Measurements from ENCODE around the gene GAPT. TPM values are rescaled to one million over a fixed set of nuclear protein-coding genes. Genes with fewer than 3 reads are reported as not detected.

GAPT gene
- polyA plus RNA-seq, 1 of the 3 experiments (the other 2 are of a cell fraction) = not detected

DNA sequence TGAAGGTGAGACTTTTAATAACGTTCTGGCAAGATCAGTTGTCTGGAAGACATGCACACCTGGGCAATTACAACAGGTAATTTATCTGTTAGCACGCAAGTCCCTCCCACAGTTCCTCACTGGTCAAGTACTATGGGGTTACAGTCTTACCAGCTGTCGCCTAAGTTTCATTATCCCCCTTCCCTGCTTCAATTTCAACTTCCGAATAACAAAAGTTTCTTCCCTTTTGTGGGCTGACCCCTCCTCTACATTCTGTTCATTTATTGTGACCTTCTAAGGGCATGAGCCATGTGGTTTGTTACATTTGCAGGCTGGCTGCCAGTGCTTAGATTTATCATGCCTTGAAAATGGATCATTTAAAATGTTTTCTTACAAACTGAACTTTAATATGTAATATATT, 16.5 kb downstream of the GAPT start:
- no peaks in the 10 kb centered on the region for H3K79me2 ChIP-seq (ENCODE audit: insufficient read depth)

More for the DNA sequence above, 16.5 kb downstream of the GAPT start:
- no peak for DNase-seq
- CTCF ChIA-PET = interaction anchor here (0.6 to 1.4 kb wide), 2 partner anchors 9 to 40 kb away, joined by 3 to 11 read pairs; no protein-coding TSS in a partner anchor
- H2AFZ ChIP-seq (ENCODE audit: low read depth) = no peak overlapping the region
- no peaks in the 10 kb centered on the region for H3K9me3 ChIP-seq
- H4K20me1 ChIP-seq (ENCODE audit: insufficient read depth) = no peaks in the 10 kb centered on the region
- H3F3A ChIP-seq (replicated peaks; ENCODE audit: insufficient read depth) = no peaks in the 10 kb centered on the region
- no peaks in the 10 kb centered on the region for H3K9me2 ChIP-seq
- H3K4me1 ChIP-seq (ENCODE audit: control insufficient read depth in 1 of 2, insufficient read depth in 2 of 2, low read depth in 1 of 2, low read length in 1 of 2) = no peaks in the 10 kb centered on the region
- no peaks in the 10 kb centered on the region for H3K36me3 ChIP-seq (replicated peaks in 1 of 2; ENCODE audit: control insufficient read depth in 1 of 2, insufficient read depth in 2 of 2, low read length in 1 of 2)
- POLR2A ChIA-PET = no interaction called here
- no peak overlapping the region for H3K27ac ChIP-seq (ENCODE audit: low read depth in 2 of 2, low read length in 1 of 2)
- no peak overlapping the region for H3K9ac ChIP-seq
- no peak overlapping the region for H3K4me2 ChIP-seq
- no peak overlapping the region for H3K4me3 ChIP-seq (ENCODE audit: low read depth in 2 of 2, low read length in 1 of 2)
- TF ChIP-seq RXRA (IDR thresholded peaks at IDR 0.05; ENCODE audit: borderline replicate concordance, low read depth) = no peak
- no peak for TF ChIP-seq TAF1 (IDR thresholded peaks at IDR 0.05; ENCODE audit: borderline replicate concordance, low read depth, low read length)
- no peak for TF ChIP-seq MXI1 (IDR thresholded peaks at IDR 0.05; ENCODE audit: low read depth, low read length)
- TF ChIP-seq FOXJ3 (CRISPR knock-in tag; IDR thresholded peaks at IDR 0.05) = no peak
- TF ChIP-seq USF1 (IDR thresholded peaks at IDR 0.05; ENCODE audit: borderline replicate concordance, low read depth) = no peak
- no peak for TF ChIP-seq YY1 (IDR thresholded peaks at IDR 0.05; ENCODE audit: low read depth)
- no peak for TF ChIP-seq NFIC (IDR thresholded peaks at IDR 0.05; ENCODE audit: borderline replicate concordance)
- no peak for TF ChIP-seq ZBTB33 (IDR thresholded peaks at IDR 0.05; ENCODE audit: borderline replicate concordance, low read depth)
- TF ChIP-seq, protein P1, sequence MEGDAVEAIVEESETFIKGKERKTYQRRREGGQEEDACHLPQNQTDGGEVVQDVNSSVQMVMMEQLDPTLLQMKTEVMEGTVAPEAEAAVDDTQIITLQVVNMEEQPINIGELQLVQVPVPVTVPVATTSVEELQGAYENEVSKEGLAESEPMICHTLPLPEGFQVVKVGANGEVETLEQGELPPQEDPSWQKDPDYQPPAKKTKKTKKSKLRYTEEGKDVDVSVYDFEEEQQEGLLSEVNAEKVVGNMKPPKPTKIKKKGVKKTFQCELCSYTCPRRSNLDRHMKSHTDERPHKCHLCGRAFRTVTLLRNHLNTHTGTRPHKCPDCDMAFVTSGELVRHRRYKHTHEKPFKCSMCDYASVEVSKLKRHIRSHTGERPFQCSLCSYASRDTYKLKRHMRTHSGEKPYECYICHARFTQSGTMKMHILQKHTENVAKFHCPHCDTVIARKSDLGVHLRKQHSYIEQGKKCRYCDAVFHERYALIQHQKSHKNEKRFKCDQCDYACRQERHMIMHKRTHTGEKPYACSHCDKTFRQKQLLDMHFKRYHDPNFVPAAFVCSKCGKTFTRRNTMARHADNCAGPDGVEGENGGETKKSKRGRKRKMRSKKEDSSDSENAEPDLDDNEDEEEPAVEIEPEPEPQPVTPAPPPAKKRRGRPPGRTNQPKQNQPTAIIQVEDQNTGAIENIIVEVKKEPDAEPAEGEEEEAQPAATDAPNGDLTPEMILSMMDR (IDR thresholded peaks at IDR 0.05) = no peak
- no peak for TF ChIP-seq MAX (IDR thresholded peaks at IDR 0.05; ENCODE audit: low read depth)
- TF ChIP-seq SMC3 (IDR thresholded peaks at IDR 0.05; ENCODE audit: low read depth, low read length) = no peak
- TF ChIP-seq RFX5 (IDR thresholded peaks at IDR 0.05; ENCODE audit: low read length) = no peak
- TF ChIP-seq SIN3A (IDR thresholded peaks at IDR 0.05; ENCODE audit: borderline replicate concordance, low read depth, low read length) = no peak
- TF ChIP-seq JUND (IDR thresholded peaks at IDR 0.05) = no peak
- no peak for TF ChIP-seq MEF2A (IDR thresholded peaks at IDR 0.05; ENCODE audit: borderline replicate concordance, low read depth)
- TF ChIP-seq GABPA (IDR thresholded peaks at IDR 0.05; ENCODE audit: low read depth) = no peak
- no peak for TF ChIP-seq CHD2 (IDR thresholded peaks at IDR 0.05; ENCODE audit: low read length, partially characterized antibody)
- no peak for TF ChIP-seq FOXM1 (IDR thresholded peaks at IDR 0.05; ENCODE audit: low read depth)
- H3K27me3 ChIP-seq (ENCODE audit: insufficient read depth) = no peaks in the 10 kb centered on the region; the same call in 1 of the 2 replicates
- 36% methylated on average over 4 of the region's 4 CpGs for WGBS (ENCODE audit: low lambda C conversion rate)

Measured in SK-N-SH (cell line).